NT2/D1 (cell line): ENCODE data around the gene PRADC1.
A peak's percentile ranks its signal among the peaks of the same experiment; 100 is the strongest.

Experiments
- DNase-seq: peaks from one replicate; pipeline ENCODE4 v3.0.0-alpha.2; 2011; ENCODE audit warnings: low read depth, low spot score
- H3K27me3 ChIP-seq: 2 replicates; pipeline ENCODE4 v1.6.0; 2011; ENCODE audit warnings: mild to moderate bottlenecking; ENCODE audit not compliant: insufficient read length, insufficient read depth
- H3K36me3 ChIP-seq: 2 replicates; pipeline ENCODE4 v1.6.1; 2011; ENCODE audit warnings: mild to moderate bottlenecking, low read length, mixed read lengths; ENCODE audit not compliant: insufficient read depth, insufficient read length
- H3K4me1 ChIP-seq: 2 replicates; pipeline ENCODE4 v1.5.1; 2011; ENCODE audit not compliant: insufficient read depth, insufficient read length
- H3K4me3 ChIP-seq: 2 replicates; pipeline ENCODE4 v1.5.1; 2011; ENCODE audit warnings: low read depth; ENCODE audit not compliant: insufficient read length
- H3K9ac ChIP-seq: 2 replicates; pipeline ENCODE4 v1.6.0; 2011; ENCODE audit warnings: low read depth; ENCODE audit not compliant: insufficient read length
- H3K9me3 ChIP-seq: 2 replicates; pipeline ENCODE4 v1.5.1; 2011; ENCODE audit warnings: mild to moderate bottlenecking, low read length; ENCODE audit not compliant: insufficient read depth
- SUZ12 ChIP-seq: IDR thresholded peaks from 2 replicates; pipeline ENCODE4 v1.6.1; 2011; ENCODE audit not compliant: insufficient read length, insufficient read depth; ENCODE audit errors: extremely low read depth
- YY1 ChIP-seq: IDR thresholded peaks from 2 replicates; pipeline ENCODE4 v1.6.1; 2011; ENCODE audit not compliant: insufficient read length, insufficient read depth
- ZNF274 ChIP-seq: IDR thresholded peaks from 2 replicates; pipeline ENCODE4 v1.6.1; 2011; ENCODE audit warnings: mild to moderate bottlenecking, low read depth, low read length

Gene PRADC1

GRCh38 chr2:73215254-73215653 is 17.8 kb downstream of the PRADC1 start:
- Histone ChIP-seq H3K4me1 (peaks cover 3% of the 10 kb centered on the region), H3K9ac (no peak overlapping the region), H3K27me3 (no peaks in the 10 kb centered on the region), H3K36me3 (peaks cover 16% of the 10 kb centered on the region), H3K4me3 (no peak overlapping the region), H3K9me3 (no peaks in the 10 kb centered on the region)
- DNase-seq: no peak
- TF ChIP-seq ZNF274 (no peak), SUZ12 (no peak), YY1 (no peak)

GRCh38 chr2:73214120-73215035 is 18.7 kb downstream of the PRADC1 start, which contains the start of gene SMYD5:
SMYD5 (plus strand) TSS chr2:73214245; CDS start chr2:73214267, 22 bp downstream.
- Histone ChIP-seq H3K36me3 (peaks cover 8% of the 10 kb centered on the region), H3K9ac (peak within 1 kb of the TSS; percentile 90), H3K9me3 (no peaks in the 10 kb centered on the region), H3K4me3 (peak within 1 kb of the TSS; percentile 92), H3K4me1 (peaks cover 3% of the 10 kb centered on the region), H3K27me3 (no peaks in the 10 kb centered on the region)
- TF ChIP-seq ZNF274: no peak
- peak; percentile 84 for TF ChIP-seq YY1
- peak; percentile 78 for DNase-seq

GRCh38 chr2:73212448-73213176 is 20.4 kb downstream of the PRADC1 start:
- TF ChIP-seq ZNF274 (no peak), SUZ12 (no peak), YY1 (no peak)
- Histone ChIP-seq H3K36me3 (no peaks in the 10 kb centered on the region), H3K4me1 (peaks cover 3% of the 10 kb centered on the region), H3K27me3 (no peaks in the 10 kb centered on the region), H3K9me3 (no peaks in the 10 kb centered on the region), H3K9ac (no peak overlapping the region), H3K4me3 (no peak overlapping the region)
- DNase-seq: peak; percentile 72

- TF ChIP-seq SUZ12: no peak
- no peak for TF ChIP-seq YY1
- no peak for TF ChIP-seq ZNF274
- Histone ChIP-seq H3K4me1 (peaks cover 3% of the 10 kb centered on the region), H3K4me3 (no peak overlapping the region), H3K27me3 (no peaks in the 10 kb centered on the region), H3K9ac (no peak overlapping the region), H3K36me3 (no peaks in the 10 kb centered on the region), H3K9me3 (no peaks in the 10 kb centered on the region)
- DNase-seq: no peak
Measured at GRCh38 chr2:73212098-73212447, 21.0 kb downstream of the PRADC1 start.

GRCh38 chr2:73210696-73211095 is 22.3 kb downstream of the PRADC1 start:
- H3K27me3 ChIP-seq: no peaks in the 10 kb centered on the region
- TF ChIP-seq ZNF274 (no peak), SUZ12 (no peak), YY1 (no peak)
- H3K9me3 ChIP-seq: no peaks in the 10 kb centered on the region
- no peak overlapping the region for H3K4me3 ChIP-seq
- no peak overlapping the region for H3K9ac ChIP-seq
- H3K4me1 ChIP-seq: peaks cover 3% of the 10 kb centered on the region
- no peak for DNase-seq
- no peaks in the 10 kb centered on the region for H3K36me3 ChIP-seq

GRCh38 chr2:73210019-73210418 is 23.0 kb downstream of the PRADC1 start:
- no peaks in the 10 kb centered on the region for H3K27me3 ChIP-seq
- H3K4me1 ChIP-seq: peaks cover 3% of the 10 kb centered on the region
- H3K9me3 ChIP-seq: no peaks in the 10 kb centered on the region
- no peak for TF ChIP-seq ZNF274
- TF ChIP-seq SUZ12: no peak
- no peak for TF ChIP-seq YY1
- no peak overlapping the region for H3K4me3 ChIP-seq
- H3K9ac ChIP-seq: no peak overlapping the region
- H3K36me3 ChIP-seq: no peaks in the 10 kb centered on the region
- no peak for DNase-seq

GRCh38 chr2:73208258-73208657 is 24.8 kb downstream of the PRADC1 start:
- TF ChIP-seq ZNF274 (no peak), YY1 (no peak), SUZ12 (no peak)
- H3K4me3 ChIP-seq: no peak overlapping the region
- peaks cover 11% of the 10 kb centered on the region for H3K27me3 ChIP-seq
- H3K9me3 ChIP-seq: no peaks in the 10 kb centered on the region
- H3K36me3 ChIP-seq: no peaks in the 10 kb centered on the region
- no peak overlapping the region for H3K9ac ChIP-seq
- peaks cover 2% of the 10 kb centered on the region for H3K4me1 ChIP-seq
- no peak for DNase-seq
